Neuron (in vitro differentiated cells): ENCODE results near the gene AVP.
"Not testable (repeated sequence)": the region's sequence is repeated elsewhere in the genome, so short reads cannot be mapped to it uniquely, and the experiment has no call there.

Source experiments
- H2AFZ ChIP-seq: one replicate; pipeline ENCODE4 v1.6.1; 2013; ENCODE audit warnings: low read depth, mild to moderate bottlenecking, inconsistent platforms, low read length, moderate library complexity
- H3K27me3 ChIP-seq: one replicate; pipeline ENCODE4 v1.6.1; 2013; ENCODE audit warnings: low read length; ENCODE audit not compliant: insufficient read depth
- H3K36me3 ChIP-seq: one replicate; pipeline ENCODE4 v1.6.1; 2013; ENCODE audit warnings: low read length; ENCODE audit not compliant: insufficient read depth
- H3K4me1 ChIP-seq: one replicate; pipeline ENCODE4 v1.6.1; 2013; ENCODE audit warnings: low read length; ENCODE audit not compliant: insufficient read depth
- H3K4me3 ChIP-seq: 2 replicates; pipeline ENCODE4 v1.5.1; 2013; ENCODE audit warnings: mild to moderate bottlenecking, low read length, moderate library complexity
- H3K9me3 ChIP-seq: one replicate; pipeline ENCODE4 v1.6.1; 2013; ENCODE audit warnings: low read length

AVP gene, protein sequence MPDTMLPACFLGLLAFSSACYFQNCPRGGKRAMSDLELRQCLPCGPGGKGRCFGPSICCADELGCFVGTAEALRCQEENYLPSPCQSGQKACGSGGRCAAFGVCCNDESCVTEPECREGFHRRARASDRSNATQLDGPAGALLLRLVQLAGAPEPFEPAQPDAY

DNA sequence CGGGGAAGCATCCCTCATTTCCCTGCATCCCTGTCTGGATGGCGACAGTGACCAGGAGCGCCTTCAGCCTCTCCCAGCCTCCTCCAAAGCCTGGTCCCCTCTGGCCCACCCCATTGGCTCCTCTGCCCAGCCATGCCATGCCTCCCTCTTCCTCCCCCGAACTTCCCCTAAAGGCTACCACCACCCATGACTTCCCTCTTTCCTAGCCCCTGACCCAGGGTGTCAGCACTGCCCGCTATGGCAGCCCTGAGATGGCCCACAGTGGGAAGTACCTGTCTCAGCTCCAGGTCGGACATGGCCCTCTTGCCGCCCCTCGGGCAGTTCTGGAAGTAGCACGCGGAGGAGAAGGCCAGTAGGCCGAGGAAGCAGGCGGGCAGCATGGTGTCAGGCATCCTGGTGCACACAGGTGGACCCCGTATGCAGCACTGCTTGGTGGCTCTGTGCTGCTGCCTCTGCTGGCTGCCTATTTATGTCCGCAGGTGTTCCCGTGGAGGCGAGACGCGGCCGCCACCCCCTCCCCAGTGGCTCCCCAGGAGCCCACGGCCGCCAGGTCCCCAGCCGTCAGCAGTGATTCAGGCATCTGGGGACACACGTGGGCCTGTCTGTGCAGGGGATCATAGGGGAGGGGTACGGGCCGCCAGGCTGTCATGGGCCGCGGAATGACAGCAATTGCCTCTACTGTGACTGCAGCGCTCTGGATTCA, at the start of gene AVP:
AVP (minus strand) TSS at position 442 of the 703 bp plus-strand sequence; CDS start at position 392, 50 bp downstream.
- Histone ChIP-seq H2AFZ (no peak within 1 kb of the TSS), H3K36me3 (no peaks in the 10 kb centered on the region), H3K4me3 (no peak within 1 kb of the TSS), H3K9me3 (no peaks in the 10 kb centered on the region), H3K27me3 (peaks cover 48% of the 10 kb centered on the region), H3K4me1 (peaks cover 4% of the 10 kb centered on the region)

DNA sequence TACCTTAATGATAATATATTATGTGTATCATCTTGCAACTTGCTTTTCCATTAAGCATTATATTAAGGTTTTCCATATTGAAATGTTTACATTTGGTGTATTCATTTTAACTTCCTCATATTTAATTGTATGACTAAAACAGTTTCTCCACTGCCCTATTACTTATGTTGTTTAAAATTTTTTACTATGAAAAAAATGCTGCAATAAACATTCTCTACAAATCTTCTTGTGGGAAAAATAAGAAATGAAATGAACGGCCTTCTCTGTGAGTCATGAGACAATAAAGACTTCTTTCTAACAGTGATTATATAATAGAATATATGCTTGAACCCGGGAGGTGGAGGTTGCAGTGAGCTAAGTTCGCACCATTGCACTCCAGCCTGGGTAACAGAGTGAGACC, 49.6 kb upstream of the AVP start:
- Histone ChIP-seq H3K4me1 (no peaks in the 10 kb centered on the region), H3K36me3 (peaks cover 8% of the 10 kb centered on the region), H3K9me3 (no peaks in the 10 kb centered on the region), H3K27me3 (no peaks in the 10 kb centered on the region), H3K4me3 (no peak overlapping the region), H2AFZ (no peak overlapping the region)

DNA sequence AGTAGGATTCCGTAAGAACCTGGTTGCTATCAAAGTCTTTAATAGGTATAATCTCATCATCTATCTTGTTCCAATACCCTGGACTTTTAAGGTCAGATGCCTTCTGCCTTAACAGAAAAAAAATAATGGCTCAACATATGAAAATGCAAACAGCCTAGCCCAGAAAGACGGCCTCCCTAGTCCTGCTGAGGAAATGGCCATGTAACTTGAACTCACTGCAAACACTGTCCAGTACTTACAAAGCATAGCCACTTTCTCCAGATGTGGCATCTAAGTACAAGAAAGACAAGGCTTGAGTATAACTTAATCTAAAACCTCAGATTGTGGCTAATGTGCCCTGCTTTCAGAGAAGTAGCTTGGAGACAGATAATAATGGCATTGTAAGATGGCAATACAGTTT, 48.6 kb upstream of the AVP start:
- Histone ChIP-seq H2AFZ (no peak overlapping the region), H3K27me3 (no peaks in the 10 kb centered on the region), H3K9me3 (peaks cover 4% of the 10 kb centered on the region), H3K4me3 (no peak overlapping the region), H3K4me1 (no peaks in the 10 kb centered on the region), H3K36me3 (peaks cover 5% of the 10 kb centered on the region)

DNA sequence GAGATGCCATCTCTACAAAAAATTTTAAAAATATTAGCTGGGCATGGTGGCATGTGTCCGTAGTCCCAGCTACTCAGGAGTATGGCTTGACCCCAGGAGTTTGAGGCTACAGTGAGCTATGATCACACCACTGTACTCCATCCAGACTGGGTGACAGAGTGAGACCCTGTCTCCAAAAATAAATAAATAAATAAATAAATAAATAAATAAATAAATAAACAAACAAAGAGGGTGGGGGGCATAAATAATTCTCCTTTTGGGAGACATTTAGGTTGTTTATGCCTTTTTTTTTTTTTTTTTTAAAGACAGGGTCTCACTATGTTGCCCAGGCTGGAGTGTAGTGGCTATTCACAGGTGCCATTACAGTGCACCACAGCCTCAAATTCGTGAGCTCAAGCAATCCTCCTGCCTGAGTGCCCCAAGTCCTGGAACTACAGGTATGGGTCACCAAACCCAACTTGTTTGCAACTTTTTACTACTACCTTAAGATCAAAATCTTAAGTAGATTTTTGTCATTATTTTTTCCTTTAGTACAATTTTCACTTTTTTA, 45.6 kb upstream of the AVP start:
- Histone ChIP-seq H3K36me3 (no peaks in the 10 kb centered on the region), H2AFZ (no peak overlapping the region), H3K4me3 (no peak overlapping the region), H3K4me1 (no peaks in the 10 kb centered on the region), H3K9me3 (peaks cover 4% of the 10 kb centered on the region), H3K27me3 (no peaks in the 10 kb centered on the region)

DNA sequence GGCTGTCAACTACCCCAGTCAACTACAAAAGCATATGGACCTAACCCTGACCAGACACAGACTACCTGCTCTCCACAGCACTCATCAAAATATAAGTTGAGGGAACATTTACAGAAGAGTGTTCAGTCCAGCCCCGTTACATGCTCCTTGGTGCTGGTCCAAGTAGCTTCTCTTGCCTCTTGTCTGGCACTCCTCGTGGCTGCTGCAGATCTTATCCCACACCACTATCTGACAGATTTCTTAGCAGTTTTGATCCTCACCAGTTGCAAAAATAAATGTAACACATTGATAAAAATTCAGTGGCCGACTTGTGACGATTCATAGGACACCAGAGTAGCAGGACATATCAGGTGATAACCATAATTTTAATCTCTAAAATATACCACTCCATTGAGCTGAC, 44.6 kb upstream of the AVP start:
- H3K36me3 ChIP-seq: no peaks in the 10 kb centered on the region
- H3K4me3 ChIP-seq: no peak overlapping the region
- no peaks in the 10 kb centered on the region for H3K4me1 ChIP-seq

DNA sequence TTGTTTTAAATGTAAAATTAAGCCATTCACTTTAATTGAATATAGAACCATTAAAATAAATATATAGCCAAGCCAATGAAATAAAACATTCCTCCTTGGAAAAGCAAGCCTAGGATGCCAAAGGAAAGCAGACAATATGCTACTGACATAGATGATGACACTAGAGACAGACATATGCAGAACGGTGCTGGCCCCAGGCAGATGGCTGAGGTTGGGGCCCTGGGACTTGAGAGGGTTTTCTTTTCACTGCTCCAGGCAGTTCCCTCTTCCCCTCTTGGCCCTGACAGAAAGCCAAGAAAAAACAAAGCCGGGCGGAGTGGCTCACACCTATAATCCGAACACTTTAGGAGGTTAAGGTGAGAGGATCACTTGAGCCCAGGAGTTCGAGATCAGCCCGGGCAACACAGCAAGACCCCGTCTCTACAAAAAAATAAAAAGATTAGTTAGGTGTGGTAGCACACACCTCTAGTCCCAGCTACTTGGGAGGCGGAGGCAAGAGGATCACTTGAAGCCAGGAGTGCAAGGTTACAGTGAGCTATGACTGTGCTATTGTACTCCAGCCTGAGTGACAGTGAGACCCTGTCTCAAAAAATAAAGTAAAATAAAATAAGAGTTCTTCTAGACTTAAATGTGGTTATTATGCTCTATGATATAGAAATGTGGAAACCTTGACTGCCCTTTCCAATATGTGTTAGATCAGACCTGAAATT, 43.9 kb upstream of the AVP start:
- Histone ChIP-seq H3K4me3 (no peak overlapping the region), H2AFZ (no peak overlapping the region), H3K4me1 (no peaks in the 10 kb centered on the region), H3K27me3 (no peaks in the 10 kb centered on the region), H3K36me3 (no peaks in the 10 kb centered on the region), H3K9me3 (peaks cover 10% of the 10 kb centered on the region)

More for the DNA sequence above, 44.6 kb upstream of the AVP start:
- H3K9me3 ChIP-seq: peaks cover 5% of the 10 kb centered on the region
- no peak overlapping the region for H2AFZ ChIP-seq
- no peaks in the 10 kb centered on the region for H3K27me3 ChIP-seq

DNA sequence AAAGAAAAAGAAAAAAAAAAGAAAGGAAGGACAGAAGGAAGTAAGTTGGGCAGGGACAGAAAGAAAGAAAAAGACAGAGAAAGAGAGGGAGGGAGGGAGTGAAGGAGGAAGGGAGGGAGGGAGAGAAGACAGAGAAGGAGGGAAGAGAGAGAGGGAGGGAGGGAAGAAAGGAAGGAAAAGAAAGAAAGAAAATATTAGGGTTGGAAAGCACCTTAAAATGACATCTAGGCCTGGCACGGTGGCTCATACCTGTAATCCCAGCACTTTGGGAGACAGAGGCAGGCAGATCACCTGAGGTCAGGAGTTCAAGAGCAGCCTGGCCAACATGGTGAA, 42.0 kb upstream of the AVP start:
- Histone ChIP-seq H3K4me3 (no peak overlapping the region), H2AFZ (no peak overlapping the region), H3K36me3 (peaks cover 18% of the 10 kb centered on the region), H3K9me3 (peaks cover 28% of the 10 kb centered on the region), H3K27me3 (no peaks in the 10 kb centered on the region), H3K4me1 (no peaks in the 10 kb centered on the region)

DNA sequence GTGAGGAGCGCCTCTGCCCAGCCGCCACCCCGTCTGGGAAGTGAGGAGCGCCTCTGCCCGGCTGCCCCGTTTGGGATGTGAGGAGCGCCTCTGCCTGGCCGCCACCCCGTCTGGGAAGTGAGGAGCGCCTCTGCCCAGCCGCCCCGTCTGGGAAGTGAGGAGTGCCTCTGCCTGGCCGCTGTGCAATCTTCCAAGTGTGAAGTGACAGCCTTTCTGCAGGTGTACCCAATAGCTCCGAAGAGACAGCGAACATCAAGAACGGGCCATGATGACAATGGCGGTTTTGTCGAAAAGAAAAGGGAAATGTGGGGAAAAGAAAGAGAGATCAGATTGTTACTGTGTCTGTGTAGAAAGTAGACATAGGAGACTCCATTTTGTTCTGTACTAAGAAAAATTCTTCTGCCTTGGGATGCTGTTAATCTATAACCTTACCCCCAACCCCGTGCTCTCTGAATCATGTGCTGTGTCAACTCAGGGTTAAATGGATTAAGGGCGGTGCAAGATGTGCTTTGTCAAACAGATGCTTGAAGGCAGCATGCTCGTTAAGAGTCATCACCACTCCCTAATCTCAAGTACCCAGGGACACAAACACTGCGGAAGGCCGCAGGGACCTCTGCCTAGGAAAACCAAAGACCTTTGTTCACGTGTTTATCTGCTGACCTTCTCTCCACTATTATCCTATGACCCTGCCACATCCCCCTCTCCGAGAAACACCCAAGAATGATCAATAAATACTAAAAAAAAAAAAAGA, 41.4 kb upstream of the AVP start:
- not testable (repeated sequence) for H2AFZ ChIP-seq, H3K27me3 ChIP-seq, H3K4me3 ChIP-seq, H3K4me1 ChIP-seq
- Histone ChIP-seq H3K36me3 (peaks cover 23% of the 10 kb centered on the region), H3K9me3 (peaks cover 30% of the 10 kb centered on the region)

DNA sequence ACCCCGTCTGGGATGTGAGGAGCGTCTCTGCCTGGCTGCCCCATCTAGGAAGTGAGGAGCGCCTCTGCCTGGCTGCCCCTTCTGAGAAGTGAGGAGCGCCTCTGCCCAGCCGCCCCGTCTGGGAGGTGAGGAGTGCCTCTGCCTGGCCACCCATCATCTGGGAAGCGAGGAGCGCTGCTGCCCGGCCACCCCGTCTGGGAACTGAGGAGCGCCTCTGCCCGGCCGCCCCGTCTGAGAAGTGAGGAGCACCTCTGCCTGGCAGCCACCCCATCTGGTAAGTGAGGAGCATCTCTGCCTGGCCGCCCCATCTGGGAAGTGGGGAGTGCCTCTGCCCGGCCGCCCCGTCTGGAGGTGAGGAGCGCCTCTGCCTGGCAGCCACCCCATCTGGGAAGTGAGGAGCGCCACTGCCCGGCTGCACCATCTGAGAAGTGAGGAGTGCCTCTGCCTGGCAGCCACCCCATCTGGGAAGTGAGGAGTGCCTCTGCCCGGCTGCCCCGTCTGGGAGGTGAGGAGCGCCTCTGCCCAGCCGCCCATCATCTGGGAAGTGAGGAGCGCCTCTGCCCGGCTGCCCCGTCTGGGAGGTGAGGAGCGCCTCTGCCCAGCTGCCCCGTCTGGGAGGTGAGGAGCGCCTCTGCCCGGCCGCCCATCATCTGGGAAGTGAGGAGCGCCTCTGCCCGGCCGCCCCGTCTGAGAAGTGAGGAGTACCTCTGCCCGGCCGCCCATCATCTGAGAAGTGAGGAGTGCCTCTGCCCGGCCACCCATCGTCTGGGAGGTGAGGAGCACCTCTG, 40.4 kb upstream of the AVP start:
- H3K4me3 ChIP-seq, H3K4me1 ChIP-seq, H2AFZ ChIP-seq, H3K27me3 ChIP-seq: not testable (repeated sequence)
- H3K36me3 ChIP-seq: peaks cover 26% of the 10 kb centered on the region
- peaks cover 30% of the 10 kb centered on the region for H3K9me3 ChIP-seq

DNA sequence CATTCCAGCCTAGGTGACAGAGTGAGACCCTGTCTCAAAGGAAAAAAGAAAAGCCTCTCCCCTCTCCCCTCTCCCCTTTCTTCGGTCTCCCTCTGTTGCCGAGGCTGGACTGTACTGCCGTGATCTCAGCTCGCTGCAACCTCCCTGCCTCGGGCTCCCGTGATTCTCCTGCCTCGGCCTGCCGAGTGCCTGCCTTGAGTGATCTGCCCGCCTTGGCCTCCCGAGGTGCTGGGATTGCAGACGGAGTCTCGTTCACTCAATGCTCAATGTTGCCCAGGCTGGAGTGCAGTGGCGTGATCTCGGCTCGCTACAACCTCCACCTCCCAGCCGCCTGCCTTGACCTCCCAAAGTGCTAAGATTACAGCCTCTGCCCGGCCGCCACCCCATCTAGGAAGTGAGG, 39.6 kb upstream of the AVP start:
- H3K4me3 ChIP-seq, H3K4me1 ChIP-seq, H2AFZ ChIP-seq, H3K27me3 ChIP-seq: not testable (repeated sequence)
- H3K9me3 ChIP-seq: peaks cover 30% of the 10 kb centered on the region
- peaks cover 31% of the 10 kb centered on the region for H3K36me3 ChIP-seq

DNA sequence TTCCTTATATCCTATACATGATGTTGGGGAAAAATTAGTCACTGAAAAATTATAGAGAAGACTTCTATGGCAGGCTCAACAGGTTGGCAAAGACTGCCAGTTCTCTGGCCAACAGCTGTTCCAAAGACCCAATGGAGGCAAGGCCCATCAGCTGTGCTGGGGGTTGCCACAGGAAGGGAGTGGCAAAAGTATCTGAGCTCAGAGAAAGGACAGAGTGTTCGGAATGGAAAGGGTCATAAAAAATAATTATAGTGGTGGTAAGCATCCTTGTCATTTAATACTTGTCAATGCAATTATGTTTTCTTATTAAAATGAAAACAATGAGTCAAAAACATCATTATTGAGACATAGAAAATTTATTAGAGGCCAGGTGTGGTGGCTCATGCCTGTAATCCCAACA, 39.0 kb upstream of the AVP start:
- peaks cover 34% of the 10 kb centered on the region for H3K36me3 ChIP-seq
- no peak overlapping the region for H2AFZ ChIP-seq
- H3K4me3 ChIP-seq: no peak overlapping the region
- peaks cover 28% of the 10 kb centered on the region for H3K9me3 ChIP-seq
- H3K4me1 ChIP-seq: no peaks in the 10 kb centered on the region
- no peaks in the 10 kb centered on the region for H3K27me3 ChIP-seq

DNA sequence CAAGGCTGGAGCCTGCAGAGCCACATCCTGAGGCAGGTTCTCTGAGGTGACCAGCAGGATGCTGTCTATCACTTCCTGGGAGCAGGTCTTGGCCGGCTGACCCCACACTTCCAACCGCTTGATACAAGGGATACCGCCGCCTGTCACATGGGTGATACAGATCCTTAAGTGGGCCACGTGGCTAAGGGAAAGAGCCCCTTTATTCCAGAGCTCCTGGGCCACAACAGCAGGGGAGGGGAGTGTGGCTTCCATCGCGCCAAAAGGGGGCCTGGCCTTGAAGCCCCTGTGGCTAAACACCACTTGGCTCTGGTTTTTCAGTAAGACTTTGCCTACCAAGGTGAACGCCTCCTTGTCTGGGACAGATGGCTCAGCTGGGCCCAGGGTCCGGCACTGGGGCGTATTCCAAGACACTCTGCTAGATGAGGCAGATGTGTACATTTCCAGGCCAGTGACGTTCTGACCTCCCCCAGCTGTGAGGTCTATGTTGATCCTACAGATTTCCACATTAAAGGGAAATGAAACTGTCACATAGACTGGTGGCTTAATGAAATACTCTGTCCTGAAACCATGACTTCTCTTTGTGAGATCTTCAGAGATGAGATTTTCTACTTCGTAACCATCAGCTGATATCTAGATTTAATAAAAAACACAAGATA, 37.6 kb upstream of the AVP start:
- Histone ChIP-seq H3K4me3 (no peak overlapping the region), H3K9me3 (peaks cover 26% of the 10 kb centered on the region), H3K36me3 (peaks cover 34% of the 10 kb centered on the region), H2AFZ (no peak overlapping the region), H3K4me1 (no peaks in the 10 kb centered on the region), H3K27me3 (no peaks in the 10 kb centered on the region)
